HG03095 (cell line): ENCODE results near the gene KAT6B.
"Not testable (repeated sequence)": the region's sequence is repeated elsewhere in the genome, so short reads cannot be mapped to it uniquely, and the experiment has no call there.

ENCODE experiments used
- ATAC-seq: cut with Tn5 transposase; IDR thresholded peaks from one replicate; pipeline ENCODE4 v1.9.1; 2021; ENCODE audit warnings: moderate library complexity; ENCODE audit not compliant: unreplicated experiment

The KAT6B gene

DNA sequence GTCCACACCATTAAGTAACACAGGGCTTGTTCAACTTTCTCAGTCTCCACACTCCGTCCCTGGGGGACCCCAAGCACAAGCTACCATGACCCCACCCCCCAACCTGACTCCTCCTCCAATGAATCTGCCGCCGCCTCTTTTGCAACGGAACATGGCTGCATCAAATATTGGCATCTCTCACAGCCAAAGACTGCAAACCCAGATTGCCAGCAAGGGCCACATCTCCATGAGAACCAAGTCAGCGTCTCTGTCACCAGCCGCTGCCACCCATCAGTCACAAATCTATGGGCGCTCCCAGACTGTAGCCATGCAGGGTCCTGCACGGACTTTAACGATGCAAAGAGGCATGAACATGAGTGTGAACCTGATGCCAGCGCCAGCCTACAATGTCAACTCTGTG is 204.0 kb downstream of the KAT6B start:
- no peak for ATAC-seq

DNA sequence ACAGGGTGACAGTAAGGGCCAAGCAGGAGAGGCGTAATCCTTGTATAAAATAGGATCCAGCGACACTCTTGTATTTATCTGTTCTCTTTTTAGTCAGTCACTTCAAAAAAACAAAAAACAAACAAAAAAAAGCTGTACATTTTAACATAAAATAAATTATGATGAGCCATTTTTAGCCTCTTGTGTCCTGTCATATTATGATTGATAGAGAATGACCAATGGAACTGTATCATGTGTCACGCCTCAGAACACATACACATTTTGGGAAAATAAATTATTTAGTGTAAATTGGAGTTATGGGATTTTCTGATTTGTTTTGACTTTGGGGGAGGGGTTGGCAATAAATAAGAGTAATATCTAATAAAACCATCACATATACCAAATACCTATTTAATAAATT is 205.7 kb downstream of the KAT6B start:
- ATAC-seq, result no peak

DNA sequence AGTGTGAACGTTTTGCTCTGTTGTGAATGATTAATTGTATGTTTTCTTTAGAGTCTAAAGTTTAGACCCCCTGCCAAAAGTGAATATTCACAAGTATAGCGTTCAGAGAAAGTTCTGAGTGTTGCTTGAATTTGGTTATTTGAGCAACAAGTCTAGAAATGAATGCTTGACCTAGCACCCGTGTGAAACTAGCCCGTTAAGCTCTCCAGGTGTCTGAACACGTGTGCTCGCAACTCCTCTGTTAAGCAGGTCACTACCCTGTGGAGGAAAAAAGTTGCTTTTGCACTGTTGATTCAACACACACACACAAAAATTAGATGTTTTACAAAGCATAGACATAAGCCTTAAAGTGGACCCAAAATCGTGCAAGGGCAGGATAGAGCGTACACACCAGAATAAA is 206.4 kb downstream of the KAT6B start:
- no peak for ATAC-seq

DNA sequence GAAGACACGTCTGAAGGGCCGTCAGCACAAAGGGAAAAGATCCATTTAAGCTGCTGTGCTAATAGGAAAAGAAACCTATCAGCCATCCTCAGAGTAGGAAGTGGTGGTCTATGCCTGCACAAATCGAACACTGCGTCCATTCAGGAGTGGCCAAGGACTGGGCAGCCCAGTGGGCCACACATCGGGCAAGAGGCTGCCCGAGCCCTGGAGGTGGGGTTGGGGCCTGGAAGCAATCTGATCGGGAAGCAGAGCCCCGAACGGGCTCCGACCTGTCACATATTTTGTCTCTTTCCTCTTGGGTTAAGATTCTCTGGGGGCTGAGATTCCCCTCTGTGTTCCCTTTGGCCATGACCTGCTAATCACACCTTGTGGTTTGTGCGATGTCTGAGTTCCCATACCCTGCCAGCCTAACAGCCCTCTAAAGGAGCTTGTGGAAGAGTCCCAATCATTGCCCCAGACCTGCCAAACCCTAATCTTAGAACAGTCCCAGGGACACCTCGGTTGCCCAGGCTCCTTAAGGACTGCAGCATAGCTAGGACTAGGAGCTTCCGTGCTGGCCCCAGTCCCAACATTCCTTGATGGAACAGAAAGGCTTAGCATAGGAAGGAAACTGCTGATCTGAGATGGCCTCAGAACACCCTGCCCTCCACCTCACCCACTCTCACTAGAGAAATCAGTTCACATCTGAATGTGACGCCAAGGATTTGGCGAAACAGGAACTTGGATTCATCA is 207.2 kb downstream of the KAT6B start:
- no peak for ATAC-seq

DNA sequence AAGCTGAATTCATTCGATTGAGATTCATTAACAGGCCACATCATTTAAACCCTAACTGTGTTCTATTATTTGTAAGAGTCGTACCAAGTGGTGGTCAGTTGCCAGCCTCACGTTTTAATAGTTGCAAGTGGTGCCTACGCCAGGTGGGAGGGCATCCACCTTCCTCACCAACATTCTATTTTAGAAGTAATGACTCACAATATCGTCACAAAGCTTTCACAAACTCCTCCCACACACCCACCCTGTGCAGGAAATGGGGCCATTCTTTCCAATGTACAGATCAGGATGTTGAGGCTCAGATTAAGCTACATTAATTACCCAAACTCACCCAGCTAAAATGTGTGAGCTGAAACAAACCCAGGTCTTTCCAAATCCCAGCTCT is 207.7 kb downstream of the KAT6B start:
- ATAC-seq, result no peak

DNA sequence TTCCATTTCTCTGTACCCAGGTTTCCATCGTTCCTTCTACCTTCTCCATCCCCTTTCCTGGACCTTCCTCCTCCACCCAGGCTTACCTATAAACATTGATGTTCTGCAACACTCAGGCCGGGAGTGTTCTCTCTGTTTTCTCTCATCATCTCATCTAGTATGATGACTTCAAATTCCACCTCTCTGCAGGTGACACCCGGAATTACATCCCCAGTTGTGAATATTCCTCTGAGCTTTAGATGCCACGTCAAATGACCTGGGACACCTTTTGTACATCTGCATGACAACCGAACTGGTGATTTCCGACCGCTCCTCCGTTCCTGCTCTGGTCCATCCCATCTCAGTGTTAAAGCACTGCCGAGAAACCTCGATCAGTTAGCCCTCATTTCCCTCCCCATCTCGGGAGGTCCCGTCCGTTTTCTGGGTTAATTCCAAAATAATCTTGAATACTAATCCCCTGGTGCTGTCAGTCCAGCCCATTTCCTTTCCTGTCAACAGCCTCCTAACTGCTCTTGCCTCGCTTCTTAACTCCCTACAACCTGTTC is 208.4 kb downstream of the KAT6B start:
- ATAC-seq, result no peak

DNA sequence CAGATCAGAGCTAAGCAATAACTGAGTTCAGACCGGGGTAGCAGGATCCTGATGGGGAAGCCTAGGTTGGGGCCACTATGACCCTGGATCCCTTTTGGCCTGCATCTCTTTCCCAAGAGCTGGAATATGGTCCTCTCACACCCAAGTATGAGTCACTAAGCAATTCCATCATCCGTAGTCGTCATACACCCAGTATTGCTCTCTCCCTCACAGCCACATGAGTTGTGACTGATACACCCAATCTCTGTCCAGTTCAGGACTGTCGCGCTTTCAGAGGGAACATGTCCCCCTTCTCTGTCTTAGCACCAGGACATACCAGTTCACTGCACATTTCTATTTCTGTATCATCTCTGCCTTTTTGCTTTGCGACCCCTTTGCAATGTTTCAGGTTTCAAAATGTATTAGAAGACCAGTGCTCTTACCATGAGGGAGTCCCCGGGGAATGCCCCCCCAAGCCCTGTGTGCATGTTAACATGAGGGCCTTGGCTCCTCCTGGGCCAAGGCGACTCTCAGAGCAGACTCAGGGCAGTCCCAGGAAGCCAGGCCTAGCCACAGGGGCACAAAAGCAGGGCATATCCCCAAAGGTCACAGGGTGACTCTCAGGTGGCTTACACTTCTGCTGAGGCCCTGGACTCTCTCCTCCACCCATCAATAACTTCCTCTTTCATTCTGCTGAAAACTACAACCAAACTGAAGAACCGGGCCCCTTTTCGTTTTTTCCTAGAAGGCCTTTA is 209.7 kb downstream of the KAT6B start:
- ATAC-seq, result peak; percentile 47

DNA sequence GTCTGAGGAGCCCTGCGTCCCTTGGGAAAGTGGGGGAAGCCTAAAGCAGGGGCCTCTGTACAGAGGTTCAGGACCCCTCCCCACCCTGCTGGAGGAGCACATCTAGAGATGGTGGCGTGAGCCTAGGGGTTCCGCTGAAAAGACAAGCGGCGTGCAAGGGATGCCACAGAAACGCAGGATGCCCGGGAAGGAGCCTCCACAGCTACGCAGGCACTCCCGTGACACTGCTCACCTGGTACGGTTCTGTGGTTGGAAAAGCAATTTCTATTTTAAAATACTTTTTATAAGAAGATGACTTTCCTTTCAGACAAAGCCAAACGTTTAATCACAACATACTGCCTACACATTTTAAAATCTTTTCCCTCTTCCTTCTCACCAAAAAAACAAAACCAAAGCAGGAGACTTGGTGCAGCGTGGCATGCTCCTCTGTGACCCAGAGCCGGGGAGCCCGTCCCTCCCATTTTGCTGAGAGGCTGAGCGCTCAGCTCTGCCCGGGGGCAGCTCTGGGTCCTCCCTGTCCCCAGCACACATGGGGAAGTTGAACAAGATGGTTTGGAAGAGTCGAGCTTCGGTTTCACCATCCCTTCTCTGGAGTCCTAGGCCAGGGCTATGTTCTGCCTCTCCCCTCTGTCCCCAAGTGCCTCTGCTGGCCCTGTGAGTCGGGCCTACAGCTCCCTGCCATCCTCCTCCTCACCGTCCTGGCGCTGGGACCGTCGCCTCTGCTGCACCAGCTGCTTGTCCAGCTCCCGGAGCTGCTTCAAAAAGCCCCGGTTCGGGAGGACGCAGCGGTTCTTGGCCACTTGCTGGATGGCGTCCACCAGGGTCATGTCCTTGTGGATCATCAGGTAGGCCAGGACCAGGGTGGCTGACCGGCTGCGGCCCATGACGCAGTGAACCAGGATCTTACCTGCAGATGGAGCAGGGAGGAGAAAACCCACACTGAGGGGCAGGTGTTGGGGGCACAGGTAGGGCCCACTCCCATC is 211.1 kb downstream of the KAT6B start:
- ATAC-seq, result no peak

DNA sequence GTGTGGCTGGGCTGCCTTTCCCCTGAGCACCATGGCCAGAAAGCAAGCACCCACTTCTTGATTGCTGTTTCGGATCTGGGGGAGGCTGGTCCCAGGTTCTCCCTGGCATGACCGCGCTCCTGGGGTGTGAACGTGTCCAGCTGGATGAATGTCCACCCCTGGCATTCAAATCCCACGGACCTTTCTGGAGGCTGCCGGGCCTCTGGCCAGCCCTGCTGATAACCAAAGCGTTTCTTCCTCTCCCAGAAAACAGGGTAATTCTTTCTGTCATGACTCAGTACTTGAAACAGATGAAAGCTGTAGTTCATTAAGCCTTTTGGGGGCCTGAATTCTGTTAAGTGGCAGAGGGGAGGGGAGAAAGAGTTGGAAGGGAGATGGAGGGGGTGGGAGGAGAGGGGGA is 211.9 kb downstream of the KAT6B start:
- no peak for ATAC-seq

DNA sequence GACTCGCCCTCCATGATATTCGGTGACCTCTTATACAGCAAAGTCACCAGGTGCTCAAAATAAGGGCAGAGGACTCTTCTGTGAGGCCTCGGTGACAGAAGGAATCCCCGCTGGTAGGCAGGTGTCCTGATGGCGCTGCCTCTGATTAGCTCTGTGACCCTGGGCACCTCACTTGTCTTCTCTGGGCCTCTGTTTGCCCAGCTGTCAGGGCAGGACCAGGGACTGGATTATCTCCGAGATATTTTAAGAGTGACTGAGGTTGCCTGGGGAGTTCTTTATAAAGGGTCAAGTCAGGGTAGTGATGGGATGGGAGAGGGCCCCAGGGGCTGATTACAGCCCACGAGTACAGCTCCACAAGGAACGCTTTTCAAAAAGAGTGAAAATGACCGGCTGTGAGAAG is 214.2 kb downstream of the KAT6B start:
- ATAC-seq, result no peak

DNA sequence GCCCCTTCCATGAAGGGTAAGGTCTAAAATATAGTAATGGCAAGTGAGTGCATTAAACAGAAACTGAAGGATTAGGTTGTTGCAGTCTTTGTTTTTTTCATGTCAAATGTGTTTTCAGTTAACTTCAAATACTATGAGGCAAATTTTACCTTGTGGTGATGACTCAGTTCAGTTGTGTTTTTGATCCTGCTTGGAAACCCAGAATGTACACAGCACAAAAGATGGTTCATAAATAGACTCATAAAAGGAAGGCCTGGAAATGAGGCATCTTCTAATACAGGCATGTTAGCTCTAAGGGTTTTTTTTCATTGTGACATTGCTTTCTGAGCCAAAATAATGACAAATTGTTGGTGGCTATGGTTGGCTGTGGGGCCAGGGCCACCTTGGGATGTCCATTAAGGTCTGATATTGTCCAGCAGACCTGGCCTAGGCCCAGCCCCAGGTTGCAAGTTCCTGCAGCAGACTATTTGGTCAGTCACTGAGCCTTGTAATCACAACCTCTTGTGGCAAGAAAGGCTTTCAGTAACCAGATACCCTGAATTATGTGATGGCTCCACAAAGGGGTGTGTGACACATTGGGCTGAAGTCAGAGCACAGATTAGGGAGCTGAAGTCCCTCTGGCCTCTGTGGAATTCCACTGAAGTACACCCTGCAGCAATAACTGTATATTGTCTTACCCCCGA is 216.0 kb downstream of the KAT6B start:
- no peak for ATAC-seq

DNA sequence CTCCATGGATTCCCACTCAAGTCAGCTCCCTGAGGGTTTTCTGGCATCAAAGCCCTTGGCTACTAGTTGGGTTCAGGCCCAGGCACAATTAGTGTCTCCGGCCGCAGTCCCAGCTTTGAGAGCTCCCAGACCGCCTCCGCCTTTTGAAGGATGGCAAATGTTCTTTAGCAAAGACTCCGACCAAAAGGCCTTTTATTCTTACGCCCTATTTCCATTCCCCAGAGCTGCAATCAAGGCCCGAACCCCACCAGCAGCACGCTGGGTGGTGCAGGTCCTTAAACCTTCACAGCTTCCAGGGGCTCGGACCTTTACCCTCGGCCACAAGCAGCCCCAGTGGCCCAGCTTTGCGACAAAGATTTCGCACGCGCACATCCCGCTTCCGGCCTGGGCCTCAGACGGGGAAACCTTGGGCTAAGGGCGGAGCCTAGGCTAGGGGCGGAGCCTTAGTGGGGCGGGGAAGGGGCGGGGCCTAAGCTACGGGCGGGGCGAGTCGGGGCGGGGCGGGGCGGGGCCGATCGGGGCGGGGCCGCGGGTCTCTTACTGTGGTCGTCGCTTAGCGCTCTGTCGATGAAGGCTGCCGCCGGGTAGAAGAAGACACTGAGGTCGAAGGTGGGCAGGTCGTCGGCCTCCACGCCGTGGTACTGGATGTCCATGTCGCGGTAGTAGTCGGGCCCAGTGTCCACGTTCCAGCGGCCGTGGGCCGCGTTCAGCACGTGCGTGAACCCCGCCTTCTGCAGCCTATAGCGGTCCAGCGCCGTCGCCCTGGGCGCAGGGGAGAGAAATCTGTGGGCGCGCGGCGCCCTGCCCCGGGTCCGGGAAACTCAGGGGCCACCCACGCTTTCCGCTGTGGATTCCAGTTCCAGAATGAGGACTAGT is 217.1 kb downstream of the KAT6B start:
- ATAC-seq, result no peak

DNA sequence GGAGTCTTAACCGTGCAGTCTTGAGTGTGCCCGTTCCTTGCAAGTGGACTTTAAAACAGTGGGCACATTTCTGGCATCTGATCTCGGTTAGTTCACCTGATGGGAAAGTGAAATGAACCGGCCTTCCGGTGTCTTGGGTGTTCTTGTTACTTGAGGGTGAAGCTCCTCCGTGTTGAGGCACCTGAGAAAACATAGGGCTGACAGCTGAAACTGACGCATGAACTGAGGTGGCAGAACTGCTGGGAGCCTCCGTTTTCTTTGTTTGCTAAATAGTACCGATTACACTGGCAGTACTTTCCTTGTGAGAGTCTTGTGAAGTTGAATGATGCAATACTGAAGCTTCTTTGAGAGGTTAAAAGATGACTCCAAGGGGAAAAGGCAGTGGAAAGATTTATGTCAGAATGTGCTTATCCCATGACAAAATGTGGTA is 222.3 kb downstream of the KAT6B start:
- ATAC-seq, result no peak

DNA sequence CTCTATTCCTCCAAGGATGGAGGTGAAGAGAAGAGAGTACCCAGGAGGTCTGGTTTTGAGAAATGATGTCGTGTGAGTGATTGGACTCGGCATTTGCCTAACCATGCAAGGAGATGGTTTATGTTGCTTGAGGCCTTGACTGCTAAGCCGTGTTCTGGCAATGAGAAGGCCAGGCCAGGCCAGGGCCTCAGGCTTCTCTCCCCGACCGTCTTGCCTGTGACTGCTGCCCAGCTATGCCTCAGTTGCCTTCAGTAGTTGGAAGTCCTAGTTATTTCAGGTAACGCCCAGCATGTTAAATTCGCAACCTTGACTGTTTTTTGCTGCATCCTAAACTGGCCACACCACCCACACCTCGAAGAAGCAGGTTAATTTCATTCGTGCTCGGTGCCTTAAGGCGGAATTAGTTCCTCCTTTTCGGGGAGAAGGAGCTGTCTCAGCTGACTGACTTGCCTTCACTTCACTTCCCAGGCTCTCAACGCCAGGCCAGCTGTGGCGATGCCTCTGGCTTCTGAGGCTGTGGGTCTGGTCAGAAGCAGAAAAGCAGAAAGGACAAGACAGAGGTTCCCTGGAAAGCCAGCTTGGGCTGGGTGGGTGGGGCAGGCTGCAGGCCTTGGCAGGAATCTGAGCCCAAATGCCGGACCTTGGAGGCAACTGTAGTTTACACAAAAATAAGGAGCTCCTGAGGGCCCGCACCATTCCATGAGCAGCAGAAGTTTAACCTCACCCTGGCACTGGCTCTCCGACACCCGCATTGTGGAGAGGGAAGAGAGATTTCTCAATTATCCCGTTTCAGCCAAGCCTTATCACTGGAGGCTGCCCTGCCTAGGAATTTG is 223.1 kb downstream of the KAT6B start:
- ATAC-seq, result no peak

DNA sequence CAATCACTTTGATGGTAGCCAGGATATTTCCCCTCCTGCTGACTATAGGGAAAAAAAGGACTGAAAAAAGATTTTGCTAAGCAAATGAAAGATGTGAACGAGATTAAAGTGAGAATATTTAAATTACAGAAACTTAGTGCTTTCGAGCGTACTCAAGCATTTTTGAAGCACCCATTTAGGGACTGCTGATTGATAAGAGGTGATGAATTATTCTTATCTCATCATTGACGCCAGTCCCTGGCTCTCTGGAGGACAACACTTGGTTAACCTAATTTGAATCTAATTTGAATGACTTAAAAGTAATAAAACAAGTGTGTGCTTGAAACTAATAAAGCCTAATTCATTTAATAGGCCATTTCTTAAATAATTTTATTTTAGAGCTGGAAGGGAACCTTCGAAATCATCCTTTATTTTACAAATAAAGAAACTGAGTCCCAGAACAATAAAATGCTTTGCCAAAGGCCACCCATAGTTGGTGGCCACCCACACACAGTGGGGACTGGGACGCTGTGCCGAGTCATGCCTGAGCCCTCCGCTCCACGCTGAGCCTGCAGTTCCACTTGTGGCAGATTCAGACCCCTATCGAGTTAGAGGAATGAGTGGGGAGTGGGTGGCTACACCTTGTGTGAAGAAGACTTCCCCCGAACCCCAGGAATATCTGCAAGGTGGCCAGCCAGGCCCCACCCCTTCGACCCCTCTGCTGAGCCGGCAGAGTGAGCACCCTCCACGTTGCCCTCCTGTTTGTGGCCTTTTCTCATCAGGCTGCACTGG is 223.9 kb downstream of the KAT6B start:
- ATAC-seq, result no peak

DNA sequence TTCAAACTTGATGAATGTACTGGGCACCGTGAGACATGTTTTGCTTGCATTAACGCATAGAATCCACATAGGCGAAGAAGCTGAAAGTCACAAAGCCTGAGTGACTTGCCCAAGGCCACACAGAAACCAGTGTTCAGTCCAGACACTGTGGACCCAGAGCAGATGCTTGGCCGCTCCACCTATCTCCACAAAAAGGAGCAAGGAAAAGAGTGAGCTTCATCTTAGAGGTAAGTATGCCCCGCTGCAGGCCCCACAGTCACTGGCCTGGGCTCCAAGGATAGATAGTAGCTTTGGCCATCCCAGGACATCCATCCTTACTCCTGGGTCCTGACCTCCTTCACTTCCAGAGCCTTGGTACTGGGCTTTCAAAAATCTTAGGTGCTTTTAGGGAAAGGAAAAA is 224.9 kb downstream of the KAT6B start:
- no peak for ATAC-seq

DNA sequence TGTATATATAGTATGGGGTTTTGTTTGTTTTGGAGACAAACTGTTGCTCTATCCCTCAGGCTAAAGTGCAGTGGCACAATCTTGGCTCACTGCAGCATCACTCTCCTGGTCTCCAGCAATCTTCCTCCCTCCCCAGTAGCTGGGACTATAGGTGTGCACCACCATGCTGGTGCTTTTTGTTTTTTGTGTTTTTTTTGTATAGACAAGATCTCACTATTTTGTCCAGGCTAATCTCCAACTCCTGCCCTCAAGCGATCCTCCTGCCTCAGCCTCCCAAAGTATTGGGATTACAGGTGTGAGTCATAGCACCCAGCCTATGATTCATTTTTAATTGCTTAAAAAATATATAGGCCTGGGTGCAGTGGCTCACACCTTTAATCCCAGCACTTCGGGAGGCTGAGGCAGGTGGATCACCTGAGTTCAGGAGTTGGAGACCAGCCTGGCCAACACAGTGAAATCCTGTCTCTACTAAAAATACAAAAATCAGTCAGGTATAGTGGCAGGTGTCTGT is 229.6 kb downstream of the KAT6B start:
- ATAC-seq, result not testable (repeated sequence)

DNA sequence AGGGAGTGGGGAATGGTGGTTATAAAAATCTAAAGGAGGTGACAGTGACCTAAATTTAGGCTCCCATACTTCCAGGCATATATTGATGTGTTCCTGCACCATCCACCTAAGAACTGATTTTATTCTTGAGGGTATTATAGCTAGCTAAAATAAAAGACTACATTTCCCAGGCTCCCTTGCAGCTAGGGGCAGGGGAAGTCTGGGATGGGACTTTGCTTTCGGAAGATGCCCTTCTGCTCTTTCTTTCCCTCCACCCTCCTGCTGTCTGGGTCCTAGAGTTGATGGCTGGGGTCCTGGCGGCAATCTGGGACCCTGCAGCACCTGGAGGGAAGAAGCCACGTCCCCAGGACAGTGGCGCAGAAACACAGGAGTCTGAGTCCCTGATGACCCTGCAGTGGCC is 231.3 kb downstream of the KAT6B start:
- ATAC-seq, result no peak
